GM12878 (cell line): Measurements from ENCODE around the gene ZNF775. TPM values are rescaled to one million over a fixed set of nuclear protein-coding genes. Genes with fewer than 3 reads are reported as not detected.

Source experiments
- ATAC-seq: fragments of 200-7000 bp; cut with Tn5 transposase; 3 replicates; pipeline ENCODE4 v1.9.1; 2020; ENCODE audit warnings: mild to moderate bottlenecking, moderate library complexity
- BruUV-seq: library from RNA; stranded (reverse); fragments of 400-500 nt; replicated peaks from 2 replicates; lab custom pipeline; 2021; lab: Mats Ljungman, UMichigan
- CTCF ChIA-PET: fragments of 300-600 bp; sonication (Branson Sonifier 250); formaldehyde crosslinking; extraction: SDS; loops from one replicate; lab custom pipeline; 2021; ENCODE audit warnings: inconsistent platforms; lab: Yijun Ruan, JAX
- POLR2A ChIA-PET: fragments of 350-600 bp; formaldehyde crosslinking; extraction: SDS; loops from one replicate; lab custom pipeline; 2021; ENCODE audit warnings: inconsistent platforms; lab: Charles Lee
- RAD21 ChIA-PET: fragments of 300-600 bp; sonication (Branson Sonifier 250); formaldehyde crosslinking; loops from one replicate; lab custom pipeline; 2023; ENCODE audit warnings: antibody characterized with exemption; ENCODE audit not compliant: unreplicated experiment; lab: Charles Lee
- SMC1A ChIA-PET: fragments of 300-600 bp; sonication (Branson Sonifier 250); formaldehyde crosslinking; loops from one replicate; lab custom pipeline; 2023; ENCODE audit not compliant: unreplicated experiment, uncharacterized antibody; lab: Charles Lee
- DNase-seq: peaks from one replicate; pipeline ENCODE4 v3.0.0-alpha.2; 2011; ENCODE audit warnings: low read depth, low spot score
- FAIRE-seq: peaks from 3 replicates; lab custom pipeline; 2011; peaks lifted over from hg19 to GRCh38; lab: Jason Lieb, UNC
- H2AFZ ChIP-seq: 2 replicates; pipeline ENCODE4 v1.6.0; 2011; ENCODE audit warnings: low read depth, low read length, control low read depth; ENCODE audit not compliant: control insufficient read depth
- H3K27ac ChIP-seq: 2 replicates; pipeline ENCODE4 v1.5.1; 2011; ENCODE audit warnings: control low read depth; ENCODE audit not compliant: control insufficient read depth, insufficient read depth
- H3K27me3 ChIP-seq, 2 experiments: replicated peaks in 1 of 2; 2 replicates each; pipeline versions ENCODE4 v1.6.0 to v1.6.1; 2011; ENCODE audit warnings: low read length in 1 of 2; ENCODE audit not compliant: control insufficient read depth in 2 of 2, insufficient read depth in 2 of 2
- H3K36me3 ChIP-seq, 2 experiments: 2 replicates each; pipeline ENCODE4 v1.5.1; 2011; ENCODE audit warnings: low read length in 1 of 2; ENCODE audit not compliant: control insufficient read depth in 2 of 2, insufficient read depth in 2 of 2
- H3K4me1 ChIP-seq: 2 replicates; pipeline ENCODE4 v1.6.1; 2011; ENCODE audit warnings: mild to moderate bottlenecking, low read length, moderate library complexity, mixed read lengths; ENCODE audit not compliant: control insufficient read depth, insufficient read depth
- H3K4me2 ChIP-seq: 2 replicates; pipeline ENCODE4 v1.6.0; 2011; ENCODE audit warnings: control low read depth; ENCODE audit not compliant: control insufficient read depth, insufficient read depth
- H3K4me3 ChIP-seq: fragments of 200-600 bp; sonication (generic); 2 replicates; pipeline ENCODE4 v1.5.1; 2016
- H3K79me2 ChIP-seq: 2 replicates; pipeline ENCODE4 v1.6.0; 2011; ENCODE audit warnings: low read length; ENCODE audit not compliant: control insufficient read depth, insufficient read depth
- H3K9ac ChIP-seq: 2 replicates; pipeline ENCODE4 v1.8.0; 2011; ENCODE audit warnings: low read length, control low read depth, mixed read lengths; ENCODE audit not compliant: control insufficient read depth, insufficient read depth
- H3K9me3 ChIP-seq: replicated peaks from 3 replicates; pipeline ENCODE4 v1.5.1; 2011; ENCODE audit warnings: mild to moderate bottlenecking, low read length; ENCODE audit not compliant: control insufficient read depth, insufficient read depth
- H4K20me1 ChIP-seq: 2 replicates; pipeline ENCODE4 v1.6.0; 2011; ENCODE audit not compliant: control insufficient read depth, insufficient read depth
- BACH1 ChIP-seq: fragments of 450-650 bp; IDR thresholded peaks from 2 replicates; pipeline ENCODE4 v1.6.1; 2017; ENCODE audit warnings: mild to moderate bottlenecking, borderline replicate concordance
- CHD2 ChIP-seq: IDR thresholded peaks from 2 replicates; pipeline ENCODE4 v1.6.1; 2011; ENCODE audit warnings: low read depth, low read length, improper control_type of control experiment, borderline replicate concordance
- IKZF1 ChIP-seq: fragments of 450-650 bp; conservative IDR thresholded peaks from 2 replicates; pipeline ENCODE4 v1.6.1; 2017; ENCODE audit warnings: antibody characterized with exemption, mild to moderate bottlenecking
- MYB ChIP-seq: fragments of 150-350 bp; IDR thresholded peaks from 2 replicates; pipeline ENCODE4 v1.6.1; 2014; ENCODE audit warnings: mild to moderate bottlenecking, low read depth, low read length, borderline replicate concordance
- NBN ChIP-seq: fragments of 450-650 bp; IDR thresholded peaks from 2 replicates; pipeline ENCODE4 v1.6.1; 2016
- PML ChIP-seq: IDR thresholded peaks from 2 replicates; pipeline ENCODE4 v1.6.1; 2012; ENCODE audit warnings: low read length, inconsistent platforms
- RFX5 ChIP-seq: IDR thresholded peaks from 2 replicates; pipeline ENCODE4 v1.6.1; 2011; ENCODE audit warnings: low read depth, low read length, improper control_type of control experiment
- SREBF2 ChIP-seq: IDR thresholded peaks from 2 replicates; pipeline ENCODE4 v1.6.1; 2012; ENCODE audit warnings: mild to moderate bottlenecking, low read length
- ZNF622 ChIP-seq: fragments of 450-650 bp; IDR thresholded peaks from 2 replicates; pipeline ENCODE4 v1.6.1; 2017; ENCODE audit warnings: mild to moderate bottlenecking, inconsistent platforms
- WGBS: methylation state at CpG from one replicate; pipeline ENCODE4 v1.1.6; 2016; ENCODE audit warnings: low lambda C conversion rate; ENCODE audit not compliant: insufficient replicate concordance, insufficient coverage; ENCODE audit errors: missing lambda C conversion rate; 5-methylcytosine and 5-hydroxymethylcytosine counted together
- in situ Hi-C: fragments of 300-500 bp; cut with MboI; formaldehyde crosslinking; loops from 9 replicates; pipeline ENCODE4 v1.14.3; 2018; ENCODE audit warnings: mixed read lengths
- intact Hi-C: fragments of 100-400 bp; cut with micrococcal nuclease; formaldehyde crosslinking; loops from one replicate; pipeline ENCODE4 v1.14.2; 2022; ENCODE audit not compliant: unreplicated experiment
- polyA plus RNA-seq, 11 experiments: library from polyadenylated mRNA; depleted of rRNA in 4 of 11; unstranded in 6 of 11; stranded (reverse) in 5 of 11; fragments of >200 nt; fragmentation: Nextera tagmentation in 4 of 11; fragmentation: Illumina TruSeq in 1 of 11; extraction: Ambion mirVana in 4 of 11; extraction: Trizol in 1 of 11; gene quantifications; 1 replicate in 1 of 11; 2 replicates in 10 of 11; pipeline versions ENCODE4 v1.2.1 to v1.2.3, GENCODE V29; 2011 to 2016; ENCODE audit warnings: inconsistent platforms in 2 of 11, missing spikeins in 2 of 11, low read depth in 1 of 11
- total RNA-seq, 4 experiments: library from RNA; depleted of rRNA in 3 of 4; stranded (reverse); fragments of >200 nt in 3 of 4; fragmentation: Illumina TruSeq in 1 of 4; extraction: Trizol in 1 of 4; gene quantifications; 2 replicates each; pipeline versions ENCODE4 v1.2.1 to v1.2.3, GENCODE V29; 2013 to 2021
- TF ChIP-seq, protein P1 (sequence below): fragments of 450-650 bp; IDR thresholded peaks from 2 replicates; pipeline ENCODE4 v1.6.1; 2018; ENCODE audit warnings: borderline replicate concordance, mild to moderate bottlenecking; ENCODE audit not compliant: partially characterized antibody
- TF ChIP-seq, protein P2 (sequence below), 3 experiments: IDR thresholded peaks in 2 of 3; conservative IDR thresholded peaks in 1 of 3; 2 replicates each; pipeline ENCODE4 v1.5.1; 2011; ENCODE audit warnings: low read depth in 3 of 3, low read length in 3 of 3, mild to moderate bottlenecking in 3 of 3, control low read depth in 2 of 3, moderate library complexity in 2 of 3, inconsistent platforms in 1 of 3, mixed read lengths in 1 of 3; ENCODE audit not compliant: control insufficient read depth in 2 of 3, insufficient read depth in 1 of 3; ENCODE audit errors: extremely low read depth in 1 of 3
- TF ChIP-seq, protein P3 (sequence below): fragments of 450-650 bp; formaldehyde crosslinking; IDR thresholded peaks from 2 replicates; pipeline ENCODE4 v1.4.0; 2020; ENCODE audit warnings: mild to moderate bottlenecking, moderate library complexity
- TF ChIP-seq, protein P4 (sequence below): fragments of 450-650 bp; IDR thresholded peaks from 2 replicates; pipeline ENCODE4 v1.6.1; 2014; ENCODE audit warnings: mild to moderate bottlenecking
- TF ChIP-seq, protein P5 (sequence below): IDR thresholded peaks from 2 replicates; pipeline ENCODE4 v1.6.1; 2012; ENCODE audit warnings: low read length, inconsistent platforms

The ZNF775 gene
- total and polyA plus RNA-seq, 10 of the 15 experiments (the other 5 are each of a cell fraction or from before 2014, with no cell fraction given): 0.05 to 14.3 (median 2.1) TPM

DNA sequence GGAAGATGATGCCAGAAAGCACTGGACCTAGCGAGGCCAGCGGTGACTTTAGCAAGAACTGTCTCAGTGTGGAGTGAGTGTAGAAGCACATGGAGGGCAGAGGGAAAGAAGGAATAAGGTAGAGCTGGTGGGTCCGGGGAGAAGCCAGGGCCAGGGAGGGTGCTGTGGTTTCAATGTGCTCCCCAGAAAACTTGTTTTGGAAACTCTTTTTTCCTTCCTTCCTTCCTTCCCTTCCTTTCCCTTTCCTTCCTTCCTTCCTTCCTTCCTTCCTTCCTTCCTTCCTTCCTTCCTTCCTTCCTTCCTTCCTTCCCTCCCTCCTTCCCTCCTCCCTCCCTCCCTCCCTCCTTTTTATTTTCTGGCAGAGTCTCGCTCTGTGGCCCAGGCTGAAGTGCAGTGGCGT is 32.2 kb upstream of the ZNF775 start:
- WGBS: 68% methylated on average over 4 of the region's 5 CpGs
- no TSS peak for BruUV-seq
- RAD21 ChIA-PET: no interaction called here
- no peak overlapping the region for H2AFZ ChIP-seq
- peaks cover 0 to 2% of the 10 kb centered on the region in 2 experiments; a peak in 3 of 4 replicates for H3K27me3 ChIP-seq
- no peak overlapping the region for H3K4me2 ChIP-seq
- in situ Hi-C loops: no loop called here
- no peak for ATAC-seq
- SMC1A ChIA-PET: interaction anchor here (0.8 kb wide), 1 partner anchor 73 kb away, joined by 4 read pairs; no protein-coding TSS in a partner anchor
- no peak for FAIRE-seq
- no peak overlapping the region for H3K27ac ChIP-seq
- CTCF ChIA-PET: interaction anchor here (0.6 to 1.0 kb wide), 2 partner anchors 120 to 552 kb away, joined by 3 read pairs; no protein-coding TSS in a partner anchor
- H3K9ac ChIP-seq: no peak overlapping the region
- H3K36me3 ChIP-seq: no peaks in the 10 kb centered on the region
- no peaks in the 10 kb centered on the region for H3K4me1 ChIP-seq
- H3K4me3 ChIP-seq: no peak overlapping the region
- DNase-seq: no peak
- H4K20me1 ChIP-seq: no peaks in the 10 kb centered on the region
- intact Hi-C loops: no loop called here
- no peaks in the 10 kb centered on the region for H3K79me2 ChIP-seq
- POLR2A ChIA-PET: interaction anchor here (0.8 kb wide), 1 partner anchor 59 kb away, joined by 3 read pairs; a partner anchor contains a TSS
- peaks cover 5% of the 10 kb centered on the region; the same call in 2 of the 3 replicates for H3K9me3 ChIP-seq
- no peak for TF ChIP-seq PML
- no peak for TF ChIP-seq BACH1
- TF ChIP-seq, protein P1, sequence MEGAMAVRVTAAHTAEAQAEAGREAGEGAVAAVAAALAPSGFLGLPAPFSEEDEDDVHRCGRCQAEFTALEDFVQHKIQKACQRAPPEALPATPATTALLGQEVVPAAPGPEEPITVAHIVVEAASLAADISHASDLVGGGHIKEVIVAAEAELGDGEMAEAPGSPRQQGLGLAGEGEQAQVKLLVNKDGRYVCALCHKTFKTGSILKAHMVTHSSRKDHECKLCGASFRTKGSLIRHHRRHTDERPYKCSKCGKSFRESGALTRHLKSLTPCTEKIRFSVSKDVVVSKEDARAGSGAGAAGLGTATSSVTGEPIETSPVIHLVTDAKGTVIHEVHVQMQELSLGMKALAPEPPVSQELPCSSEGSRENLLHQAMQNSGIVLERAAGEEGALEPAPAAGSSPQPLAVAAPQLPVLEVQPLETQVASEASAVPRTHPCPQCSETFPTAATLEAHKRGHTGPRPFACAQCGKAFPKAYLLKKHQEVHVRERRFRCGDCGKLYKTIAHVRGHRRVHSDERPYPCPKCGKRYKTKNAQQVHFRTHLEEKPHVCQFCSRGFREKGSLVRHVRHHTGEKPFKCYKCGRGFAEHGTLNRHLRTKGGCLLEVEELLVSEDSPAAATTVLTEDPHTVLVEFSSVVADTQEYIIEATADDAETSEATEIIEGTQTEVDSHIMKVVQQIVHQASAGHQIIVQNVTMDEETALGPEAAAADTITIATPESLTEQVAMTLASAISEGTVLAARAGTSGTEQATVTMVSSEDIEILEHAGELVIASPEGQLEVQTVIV: no peak
- no peak for TF ChIP-seq IKZF1
- TF ChIP-seq, protein P2, sequence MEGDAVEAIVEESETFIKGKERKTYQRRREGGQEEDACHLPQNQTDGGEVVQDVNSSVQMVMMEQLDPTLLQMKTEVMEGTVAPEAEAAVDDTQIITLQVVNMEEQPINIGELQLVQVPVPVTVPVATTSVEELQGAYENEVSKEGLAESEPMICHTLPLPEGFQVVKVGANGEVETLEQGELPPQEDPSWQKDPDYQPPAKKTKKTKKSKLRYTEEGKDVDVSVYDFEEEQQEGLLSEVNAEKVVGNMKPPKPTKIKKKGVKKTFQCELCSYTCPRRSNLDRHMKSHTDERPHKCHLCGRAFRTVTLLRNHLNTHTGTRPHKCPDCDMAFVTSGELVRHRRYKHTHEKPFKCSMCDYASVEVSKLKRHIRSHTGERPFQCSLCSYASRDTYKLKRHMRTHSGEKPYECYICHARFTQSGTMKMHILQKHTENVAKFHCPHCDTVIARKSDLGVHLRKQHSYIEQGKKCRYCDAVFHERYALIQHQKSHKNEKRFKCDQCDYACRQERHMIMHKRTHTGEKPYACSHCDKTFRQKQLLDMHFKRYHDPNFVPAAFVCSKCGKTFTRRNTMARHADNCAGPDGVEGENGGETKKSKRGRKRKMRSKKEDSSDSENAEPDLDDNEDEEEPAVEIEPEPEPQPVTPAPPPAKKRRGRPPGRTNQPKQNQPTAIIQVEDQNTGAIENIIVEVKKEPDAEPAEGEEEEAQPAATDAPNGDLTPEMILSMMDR (IDR thresholded peaks at IDR 0.05 in 2 of 3, conservative IDR thresholded peaks at IDR 0.05 in 1 of 3; ENCODE audit: control insufficient read depth in 2 of 3, extremely low read depth in 1 of 3, insufficient read depth in 1 of 3, low read depth in 3 of 3, low read length in 3 of 3): no peak
- TF ChIP-seq, protein P3, sequence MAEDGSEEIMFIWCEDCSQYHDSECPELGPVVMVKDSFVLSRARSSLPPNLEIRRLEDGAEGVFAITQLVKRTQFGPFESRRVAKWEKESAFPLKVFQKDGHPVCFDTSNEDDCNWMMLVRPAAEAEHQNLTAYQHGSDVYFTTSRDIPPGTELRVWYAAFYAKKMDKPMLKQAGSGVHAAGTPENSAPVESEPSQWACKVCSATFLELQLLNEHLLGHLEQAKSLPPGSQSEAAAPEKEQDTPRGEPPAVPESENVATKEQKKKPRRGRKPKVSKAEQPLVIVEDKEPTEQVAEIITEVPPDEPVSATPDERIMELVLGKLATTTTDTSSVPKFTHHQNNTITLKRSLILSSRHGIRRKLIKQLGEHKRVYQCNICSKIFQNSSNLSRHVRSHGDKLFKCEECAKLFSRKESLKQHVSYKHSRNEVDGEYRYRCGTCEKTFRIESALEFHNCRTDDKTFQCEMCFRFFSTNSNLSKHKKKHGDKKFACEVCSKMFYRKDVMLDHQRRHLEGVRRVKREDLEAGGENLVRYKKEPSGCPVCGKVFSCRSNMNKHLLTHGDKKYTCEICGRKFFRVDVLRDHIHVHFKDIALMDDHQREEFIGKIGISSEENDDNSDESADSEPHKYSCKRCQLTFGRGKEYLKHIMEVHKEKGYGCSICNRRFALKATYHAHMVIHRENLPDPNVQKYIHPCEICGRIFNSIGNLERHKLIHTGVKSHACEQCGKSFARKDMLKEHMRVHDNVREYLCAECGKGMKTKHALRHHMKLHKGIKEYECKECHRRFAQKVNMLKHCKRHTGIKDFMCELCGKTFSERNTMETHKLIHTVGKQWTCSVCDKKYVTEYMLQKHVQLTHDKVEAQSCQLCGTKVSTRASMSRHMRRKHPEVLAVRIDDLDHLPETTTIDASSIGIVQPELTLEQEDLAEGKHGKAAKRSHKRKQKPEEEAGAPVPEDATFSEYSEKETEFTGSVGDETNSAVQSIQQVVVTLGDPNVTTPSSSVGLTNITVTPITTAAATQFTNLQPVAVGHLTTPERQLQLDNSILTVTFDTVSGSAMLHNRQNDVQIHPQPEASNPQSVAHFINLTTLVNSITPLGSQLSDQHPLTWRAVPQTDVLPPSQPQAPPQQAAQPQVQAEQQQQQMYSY: no peak
- no peak for TF ChIP-seq NBN
- TF ChIP-seq ZNF622: no peak
- no peak for TF ChIP-seq SREBF2
- no peak for TF ChIP-seq MYB
- no peak for TF ChIP-seq RFX5
- no peak for TF ChIP-seq CHD2
- TF ChIP-seq, protein P4, sequence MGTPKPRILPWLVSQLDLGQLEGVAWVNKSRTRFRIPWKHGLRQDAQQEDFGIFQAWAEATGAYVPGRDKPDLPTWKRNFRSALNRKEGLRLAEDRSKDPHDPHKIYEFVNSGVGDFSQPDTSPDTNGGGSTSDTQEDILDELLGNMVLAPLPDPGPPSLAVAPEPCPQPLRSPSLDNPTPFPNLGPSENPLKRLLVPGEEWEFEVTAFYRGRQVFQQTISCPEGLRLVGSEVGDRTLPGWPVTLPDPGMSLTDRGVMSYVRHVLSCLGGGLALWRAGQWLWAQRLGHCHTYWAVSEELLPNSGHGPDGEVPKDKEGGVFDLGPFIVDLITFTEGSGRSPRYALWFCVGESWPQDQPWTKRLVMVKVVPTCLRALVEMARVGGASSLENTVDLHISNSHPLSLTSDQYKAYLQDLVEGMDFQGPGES: no peak
- TF ChIP-seq, protein P5, sequence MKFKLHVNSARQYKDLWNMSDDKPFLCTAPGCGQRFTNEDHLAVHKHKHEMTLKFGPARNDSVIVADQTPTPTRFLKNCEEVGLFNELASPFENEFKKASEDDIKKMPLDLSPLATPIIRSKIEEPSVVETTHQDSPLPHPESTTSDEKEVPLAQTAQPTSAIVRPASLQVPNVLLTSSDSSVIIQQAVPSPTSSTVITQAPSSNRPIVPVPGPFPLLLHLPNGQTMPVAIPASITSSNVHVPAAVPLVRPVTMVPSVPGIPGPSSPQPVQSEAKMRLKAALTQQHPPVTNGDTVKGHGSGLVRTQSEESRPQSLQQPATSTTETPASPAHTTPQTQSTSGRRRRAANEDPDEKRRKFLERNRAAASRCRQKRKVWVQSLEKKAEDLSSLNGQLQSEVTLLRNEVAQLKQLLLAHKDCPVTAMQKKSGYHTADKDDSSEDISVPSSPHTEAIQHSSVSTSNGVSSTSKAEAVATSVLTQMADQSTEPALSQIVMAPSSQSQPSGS: no peak
